ENCODE measurements around the gene INSC. TPM values are rescaled to one million over a fixed set of nuclear protein-coding genes. Genes with fewer than 3 reads are reported as not detected.

The INSC gene
- total and polyA plus RNA-seq, 9 donors: 0.10 to 0.38 (median 0.21) TPM; not detected in 3

DNA sequence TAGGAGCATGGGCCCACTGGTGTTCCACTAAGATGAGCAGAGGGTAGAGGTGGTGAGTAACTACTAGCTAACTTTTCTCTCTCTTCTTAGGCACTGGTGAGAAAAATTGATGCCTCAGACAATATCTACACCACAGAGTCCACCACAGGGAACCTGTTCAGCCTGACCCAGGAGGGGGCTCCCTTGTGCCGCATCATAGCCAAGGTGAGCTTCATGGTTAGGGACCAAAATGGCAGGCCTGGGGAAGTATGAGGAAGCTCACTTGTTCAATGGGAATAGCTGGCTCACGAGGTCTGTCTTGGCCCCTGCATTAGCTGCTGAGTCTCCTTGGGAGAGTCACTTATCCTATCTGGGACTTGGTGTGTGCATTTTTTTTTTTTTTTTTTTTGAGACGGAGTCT is 75.9 kb downstream of the INSC start:
- no peak for TF ChIP-seq CTCF (IDR thresholded peaks at IDR 0.05)
- no peak for TF ChIP-seq EP300 (IDR thresholded peaks at IDR 0.05)
- TF ChIP-seq POLR2A (IDR thresholded peaks at IDR 0.05): no peak
- no peaks in the 10 kb centered on the region for H3K27me3 ChIP-seq
- no peaks in the 10 kb centered on the region for H3K4me1 ChIP-seq (ENCODE audit: insufficient read depth)
- H3K4me3 ChIP-seq: no peak overlapping the region
- no peaks in the 10 kb centered on the region for H3K36me3 ChIP-seq
- 88 to 92% (median 88%) methylated on average over 2 to 3 of the region's 3 CpGs for WGBS, 3 donors
- no peak for DNase-seq
- H3K27ac ChIP-seq: no peak overlapping the region
- no peaks in the 10 kb centered on the region for H3K9me3 ChIP-seq
- intact Hi-C loops (cut with DNase I): no loop called here

DNA sequence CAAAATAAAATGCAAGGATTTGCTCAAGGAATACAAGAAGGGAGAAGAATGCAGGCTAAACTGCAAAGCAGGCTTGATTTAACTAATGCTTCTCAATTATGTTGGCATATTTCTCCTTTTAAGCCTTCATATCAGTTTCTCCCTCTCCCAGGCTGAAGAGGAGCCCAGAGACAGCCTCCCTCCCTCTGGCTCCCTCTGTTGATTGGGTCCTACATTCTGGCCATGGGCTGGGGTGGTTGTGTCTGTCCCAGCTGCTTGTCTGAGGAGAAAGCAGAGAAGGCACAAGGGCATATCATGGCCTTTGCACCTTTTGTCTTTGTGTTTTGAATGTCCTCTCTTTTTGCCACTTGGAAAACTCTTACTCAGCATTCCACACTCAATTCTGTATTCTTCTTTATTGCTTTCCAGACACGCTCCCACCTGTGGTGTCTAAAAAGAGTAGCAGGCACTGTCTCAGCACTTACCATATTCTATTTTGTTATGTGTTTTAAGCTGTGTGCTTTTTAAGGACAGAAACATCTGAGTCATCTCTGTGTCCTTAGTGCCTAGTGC is 77.4 kb downstream of the INSC start:
- DNase-seq: no peak
- WGBS, 3 donors: 0 to 82% (median 75%) methylated on average over 1 of the region's 1 CpG
- no peak for TF ChIP-seq CTCF (IDR thresholded peaks at IDR 0.05)
- no peak for TF ChIP-seq POLR2A (IDR thresholded peaks at IDR 0.05)
- no peak for TF ChIP-seq EP300 (IDR thresholded peaks at IDR 0.05)
- Histone ChIP-seq H3K4me1 (ENCODE audit: insufficient read depth) (no peaks in the 10 kb centered on the region), H3K36me3 (no peaks in the 10 kb centered on the region), H3K4me3 (no peak overlapping the region), H3K27ac (no peak overlapping the region), H3K27me3 (no peaks in the 10 kb centered on the region), H3K9me3 (no peaks in the 10 kb centered on the region)
- intact Hi-C loops (cut with DNase I): no loop called here

- intact Hi-C loops (cut with DNase I): no loop called here
- Histone ChIP-seq H3K4me1 (ENCODE audit: insufficient read depth) (no peaks in the 10 kb centered on the region), H3K27ac (no peak overlapping the region), H3K4me3 (no peak overlapping the region), H3K27me3 (no peaks in the 10 kb centered on the region), H3K9me3 (no peaks in the 10 kb centered on the region), H3K36me3 (no peaks in the 10 kb centered on the region)
- no peak for DNase-seq
- 71 to 83% (median 72%) methylated on average over 2 of the region's 2 CpGs for WGBS, 3 donors
- TF ChIP-seq CTCF (IDR thresholded peaks at IDR 0.05) (no peak), EP300 (IDR thresholded peaks at IDR 0.05) (no peak), POLR2A (IDR thresholded peaks at IDR 0.05) (no peak)
Observed at GRCh38 chr11:15194671-15195415, 80.1 kb downstream of the INSC start.

GRCh38 chr11:15195454-15196200 is 80.9 kb downstream of the INSC start:
- intact Hi-C loops (cut with DNase I): no loop called here
- Histone ChIP-seq H3K4me3 (no peak overlapping the region), H3K9me3 (no peaks in the 10 kb centered on the region), H3K36me3 (no peaks in the 10 kb centered on the region), H3K27me3 (no peaks in the 10 kb centered on the region), H3K4me1 (ENCODE audit: insufficient read depth) (no peaks in the 10 kb centered on the region), H3K27ac (no peak overlapping the region)
- 45 to 49% (median 49%) methylated on average over 2 of the region's 2 CpGs for whole genome bisulfite sequencing, 3 donors
- no peak for DNase-seq
- TF ChIP-seq POLR2A (IDR thresholded peaks at IDR 0.05) (no peak), CTCF (IDR thresholded peaks at IDR 0.05) (no peak), EP300 (IDR thresholded peaks at IDR 0.05) (no peak)

Data from ovary (tissue), 9 donors.